Breast epithelium (tissue), 4 donors: Measurements from ENCODE around the gene GDI2. TPM values are rescaled to one million over a fixed set of nuclear protein-coding genes. Genes with fewer than 3 reads are reported as not detected.

Experiments used
- DNase-seq, 2 donors: peaks; one replicate each; pipeline ENCODE4 v3.0.0-alpha.2; 2019; ENCODE audit warnings: low spot score in 2 of 2
- H3K27ac ChIP-seq, 2 donors: fragments of 200-600 bp; sonication (generic) in 1 of 2; one replicate each; pipeline ENCODE4 v1.5.1; 2016 to 2019; ENCODE audit warnings: mild to moderate bottlenecking in 1 of 2
- H3K27me3 ChIP-seq, 2 donors: fragments of 200-600 bp; sonication (generic) in 1 of 2; one replicate each; pipeline versions ENCODE4 v1.5.1 to v1.6.0; 2017 to 2019; ENCODE audit warnings: control low read depth in 1 of 2, mild to moderate bottlenecking in 1 of 2
- H3K36me3 ChIP-seq: fragments of 200-600 bp; one replicate; pipeline ENCODE4 v1.5.1; 2019
- H3K4me1 ChIP-seq, 2 donors: fragments of 200-600 bp; sonication (generic); one replicate each; pipeline ENCODE4 v1.5.1; 2016 to 2019; ENCODE audit warnings: control low read depth in 1 of 2
- H3K4me3 ChIP-seq, 3 donors: fragments of 200-600 bp; sonication (generic); 1 replicate in 2 of 3; 2 replicates in 1 of 3; pipeline ENCODE4 v1.5.1; 2016 to 2019; ENCODE audit warnings: mild to moderate bottlenecking in 3 of 3, moderate library complexity in 2 of 3
- H3K9me3 ChIP-seq, 2 donors: fragments of 200-600 bp; sonication (generic) in 1 of 2; one replicate each; pipeline ENCODE4 v1.5.1; 2016 to 2019; ENCODE audit warnings: control low read depth in 1 of 2
- CTCF ChIP-seq, 3 donors: fragments of 450-650 bp; IDR thresholded peaks; one replicate each; pipeline ENCODE4 v1.5.1; 2016 to 2017; ENCODE audit warnings: antibody characterized with exemption in 3 of 3, mild to moderate bottlenecking in 3 of 3, moderate library complexity in 3 of 3
- POLR2A ChIP-seq: fragments of 450-650 bp; IDR thresholded peaks from one replicate; pipeline ENCODE4 v1.6.1; 2016; ENCODE audit warnings: antibody characterized with exemption, mild to moderate bottlenecking, moderate library complexity
- POLR2AphosphoS5 ChIP-seq, 3 donors: sonication (generic); formaldehyde crosslinking; IDR thresholded peaks; one replicate each; pipeline ENCODE4 v1.6.1; 2017; ENCODE audit warnings: antibody characterized with exemption in 3 of 3
- intact Hi-C: fragments of 100-400 bp; cut with DNase I; formaldehyde crosslinking; loops from one replicate; pipeline ENCODE4 v1.15.1; 2023; ENCODE audit warnings: low total_unique reads
- total RNA-seq, 3 donors: library from RNA; depleted of rRNA; stranded (reverse); fragments of >200 nt; gene quantifications; one replicate each; pipeline ENCODE4 v1.1.0, GENCODE V29; 2016

The GDI2 gene
- total RNA-seq, 3 donors from 2014 or later, result 249 to 342 (median 259) TPM

GRCh38 chr10:5737352-5737751 lies 75.9 kb downstream of the GDI2 start:
- no peak for TF ChIP-seq CTCF (IDR thresholded peaks at IDR 0.05)
- TF ChIP-seq POLR2AphosphoS5 (IDR thresholded peaks at IDR 0.05), result no peak
- Histone ChIP-seq H3K27ac (no peak overlapping the region), H3K36me3 (no peaks in the 10 kb centered on the region), H3K27me3 (no peaks in the 10 kb centered on the region), H3K4me1 (no peaks in the 10 kb centered on the region), H3K9me3 (no peaks in the 10 kb centered on the region), H3K4me3 (no peak overlapping the region)
- DNase-seq, result no peak
- intact Hi-C loops, result no loop called here

GRCh38 chr10:5736591-5736990 lies 76.6 kb downstream of the GDI2 start:
- no peaks in the 10 kb centered on the region for H3K36me3 ChIP-seq
- TF ChIP-seq CTCF (IDR thresholded peaks at IDR 0.05) (no peak), POLR2A (no peak), POLR2AphosphoS5 (IDR thresholded peaks at IDR 0.05) (no peak)
- no peaks in the 10 kb centered on the region for H3K4me1 ChIP-seq
- no peaks in the 10 kb centered on the region for H3K9me3 ChIP-seq
- no peak overlapping the region for H3K27ac ChIP-seq
- H3K4me3 ChIP-seq, result no peak overlapping the region
- no peaks in the 10 kb centered on the region for H3K27me3 ChIP-seq
- intact Hi-C loops, result no loop called here
- DNase-seq, result no peak

GRCh38 chr10:5735119-5735518 lies 78.1 kb downstream of the GDI2 start:
- Histone ChIP-seq H3K36me3 (no peaks in the 10 kb centered on the region), H3K4me1 (no peaks in the 10 kb centered on the region), H3K27ac (no peak overlapping the region), H3K27me3 (no peaks in the 10 kb centered on the region), H3K4me3 (no peak overlapping the region), H3K9me3 (no peaks in the 10 kb centered on the region)
- intact Hi-C loops, result no loop called here
- no peak for DNase-seq
- no peak for TF ChIP-seq POLR2A
- no peak for TF ChIP-seq POLR2AphosphoS5 (IDR thresholded peaks at IDR 0.05)
- no peak for TF ChIP-seq CTCF (IDR thresholded peaks at IDR 0.05)

GRCh38 chr10:5732141-5732540 lies 81.1 kb downstream of the GDI2 start:
- intact Hi-C loops, result no loop called here
- no peak for DNase-seq
- Histone ChIP-seq H3K27ac (no peak overlapping the region), H3K27me3 (no peaks in the 10 kb centered on the region), H3K9me3 (no peaks in the 10 kb centered on the region), H3K4me1 (no peaks in the 10 kb centered on the region), H3K36me3 (no peaks in the 10 kb centered on the region), H3K4me3 (no peak overlapping the region)
- TF ChIP-seq CTCF (IDR thresholded peaks at IDR 0.05) (no peak), POLR2AphosphoS5 (IDR thresholded peaks at IDR 0.05) (no peak), POLR2A (no peak)

- H3K36me3 ChIP-seq, result no peaks in the 10 kb centered on the region
- H3K27me3 ChIP-seq, result no peaks in the 10 kb centered on the region
- H3K4me3 ChIP-seq, result no peak overlapping the region
- no peaks in the 10 kb centered on the region for H3K4me1 ChIP-seq
- no peak overlapping the region for H3K27ac ChIP-seq
- TF ChIP-seq CTCF (IDR thresholded peaks at IDR 0.05) (no peak), POLR2AphosphoS5 (IDR thresholded peaks at IDR 0.05) (no peak), POLR2A (no peak)
- H3K9me3 ChIP-seq, result no peaks in the 10 kb centered on the region
- intact Hi-C loops, result no loop called here
- DNase-seq, result no peak
Measured at GRCh38 chr10:5731559-5731958, 81.7 kb downstream of the GDI2 start.
